GM12878 (cell line): ENCODE data around the gene ST3GAL5. TPM values are rescaled to one million over a fixed set of nuclear protein-coding genes. Genes with fewer than 3 reads are reported as not detected.
A peak's percentile ranks its signal among the peaks of the same experiment; 100 is the strongest.

Source experiments
- ATF7 ChIP-seq: fragments of 450-650 bp; IDR thresholded peaks from 2 replicates; pipeline ENCODE4 v1.6.1; 2016; ENCODE audit warnings: low read depth, mild to moderate bottlenecking
- BACH1 ChIP-seq: fragments of 450-650 bp; IDR thresholded peaks from 2 replicates; pipeline ENCODE4 v1.6.1; 2017; ENCODE audit warnings: mild to moderate bottlenecking, borderline replicate concordance
- CHD2 ChIP-seq: IDR thresholded peaks from 2 replicates; pipeline ENCODE4 v1.6.1; 2011; ENCODE audit warnings: low read depth, low read length, improper control_type of control experiment, borderline replicate concordance
- DPF2 ChIP-seq: fragments of 450-650 bp; IDR thresholded peaks from 2 replicates; pipeline ENCODE4 v1.6.1; 2017; ENCODE audit warnings: mild to moderate bottlenecking
- HDAC2 ChIP-seq: fragments of 200-600 bp; sonication (generic); IDR thresholded peaks from 2 replicates; pipeline ENCODE4 v1.6.1; 2017
- KAT2A ChIP-seq: conservative IDR thresholded peaks from 2 replicates; pipeline ENCODE4 v1.6.1; 2011; ENCODE audit warnings: low read depth, low read length; ENCODE audit not compliant: control insufficient read depth
- PAX5 ChIP-seq: IDR thresholded peaks from 2 replicates; pipeline ENCODE4 v1.6.1; 2011; ENCODE audit warnings: low read depth, low read length, borderline replicate concordance
- PML ChIP-seq: IDR thresholded peaks from 2 replicates; pipeline ENCODE4 v1.6.1; 2012; ENCODE audit warnings: low read length, inconsistent platforms
- SIX5 ChIP-seq: IDR thresholded peaks from 2 replicates; pipeline ENCODE4 v1.6.1; 2011; ENCODE audit warnings: mild to moderate bottlenecking, low read depth, low read length, moderate library complexity; ENCODE audit not compliant: severe bottlenecking
- SMAD1 ChIP-seq: fragments of 450-650 bp; IDR thresholded peaks from 2 replicates; pipeline ENCODE4 v1.6.1; 2018; ENCODE audit warnings: mild to moderate bottlenecking, low read depth; ENCODE audit not compliant: partially characterized antibody
- SMC3 ChIP-seq: IDR thresholded peaks from 2 replicates; pipeline ENCODE4 v1.6.1; 2011; ENCODE audit warnings: low read length, improper control_type of control experiment, borderline replicate concordance
- SP1 ChIP-seq: IDR thresholded peaks from one replicate; pipeline ENCODE4 v1.6.1; 2011; ENCODE audit warnings: low read depth, low read length
- TARDBP ChIP-seq: IDR thresholded peaks from 2 replicates; pipeline ENCODE4 v1.6.1; 2016; ENCODE audit warnings: borderline replicate concordance
- ZNF207 ChIP-seq: fragments of 450-650 bp; IDR thresholded peaks from 2 replicates; pipeline ENCODE4 v1.6.1; 2014; ENCODE audit warnings: antibody characterized with exemption, mild to moderate bottlenecking, borderline replicate concordance
- ZZZ3 ChIP-seq: IDR thresholded peaks from 2 replicates; pipeline ENCODE4 v1.6.1; 2011; ENCODE audit warnings: low read depth; ENCODE audit not compliant: control insufficient read depth, insufficient read length
- polyA plus RNA-seq, 11 experiments: library from polyadenylated mRNA; depleted of rRNA in 4 of 11; unstranded in 6 of 11; stranded (reverse) in 5 of 11; fragments of >200 nt; fragmentation: Nextera tagmentation in 4 of 11; fragmentation: Illumina TruSeq in 1 of 11; extraction: Ambion mirVana in 4 of 11; extraction: Trizol in 1 of 11; gene quantifications; 1 replicate in 1 of 11; 2 replicates in 10 of 11; pipeline versions ENCODE4 v1.2.1 to v1.2.3, GENCODE V29; 2011 to 2016; ENCODE audit warnings: inconsistent platforms in 2 of 11, missing spikeins in 2 of 11, low read depth in 1 of 11
- total RNA-seq, 4 experiments: library from RNA; depleted of rRNA in 3 of 4; stranded (reverse); fragments of >200 nt in 3 of 4; fragmentation: Illumina TruSeq in 1 of 4; extraction: Trizol in 1 of 4; gene quantifications; 2 replicates each; pipeline versions ENCODE4 v1.2.1 to v1.2.3, GENCODE V29; 2013 to 2021
- TF ChIP-seq, protein P1 (sequence below): fragments of 450-650 bp; IDR thresholded peaks from 2 replicates; pipeline ENCODE4 v1.6.1; 2018; ENCODE audit warnings: borderline replicate concordance, mild to moderate bottlenecking; ENCODE audit not compliant: partially characterized antibody
- TF ChIP-seq, protein P2 (sequence below): IDR thresholded peaks from 2 replicates; pipeline ENCODE4 v1.6.1; 2012; ENCODE audit warnings: improper control_type of control experiment, low read depth, low read length; ENCODE audit not compliant: insufficient replicate concordance
- TF ChIP-seq, protein P3 (sequence below): fragments of 450-650 bp; formaldehyde crosslinking; IDR thresholded peaks from 2 replicates; pipeline ENCODE4 v1.4.0; 2022; ENCODE audit warnings: mild to moderate bottlenecking, moderate library complexity

ST3GAL5 gene
- total and polyA plus RNA-seq, 10 of the 15 experiments (the other 5 are each of a cell fraction or from before 2014, with no cell fraction given), result 5.2 to 60.9 (median 10.2) TPM

DNA sequence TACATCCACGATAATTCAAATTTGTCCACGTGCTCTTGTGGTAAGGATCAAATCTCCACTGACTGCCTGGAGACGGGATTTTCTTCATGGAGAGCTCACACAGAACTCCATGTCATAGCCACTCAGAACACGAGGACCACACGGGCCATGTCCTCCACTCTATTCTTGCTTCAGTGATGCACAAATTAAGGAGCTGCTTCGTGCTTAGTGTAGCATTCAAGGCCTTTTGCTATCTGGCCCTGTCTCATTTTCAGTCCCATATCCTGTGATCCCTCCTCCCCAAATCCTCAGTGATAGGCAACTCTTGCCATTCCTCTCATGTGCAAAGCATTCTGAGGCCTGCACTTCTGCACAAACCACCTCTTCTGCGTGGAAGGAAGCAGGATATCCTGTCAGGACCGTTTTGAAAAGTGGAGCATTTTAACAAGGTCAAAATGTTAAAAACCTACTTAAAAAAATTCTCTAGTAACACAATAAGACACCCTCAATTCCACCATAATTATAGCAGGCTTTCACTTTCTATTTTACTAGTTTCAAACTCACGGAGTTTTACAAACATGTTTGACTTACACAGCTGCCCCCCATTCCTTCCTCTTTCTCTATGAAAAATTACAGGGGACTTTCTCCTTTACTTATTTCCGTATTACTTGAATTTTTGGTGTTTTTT lies 35.2 kb downstream of the ST3GAL5 start (continued):
- 0 out of 2 replicates have a peak, but pooled peaks have one; percentile 23 for TF ChIP-seq BACH1
- no peak for TF ChIP-seq KAT2A
- no peak for TF ChIP-seq SMAD1
- TF ChIP-seq PAX5, result no peak
- no peak for TF ChIP-seq ZZZ3
- peak; percentile 56 for TF ChIP-seq ZNF207
- no peak for TF ChIP-seq SMC3
- no peak for TF ChIP-seq SIX5
- TF ChIP-seq SP1, result no peak
- no peak for TF ChIP-seq CHD2
- TF ChIP-seq, protein P1, sequence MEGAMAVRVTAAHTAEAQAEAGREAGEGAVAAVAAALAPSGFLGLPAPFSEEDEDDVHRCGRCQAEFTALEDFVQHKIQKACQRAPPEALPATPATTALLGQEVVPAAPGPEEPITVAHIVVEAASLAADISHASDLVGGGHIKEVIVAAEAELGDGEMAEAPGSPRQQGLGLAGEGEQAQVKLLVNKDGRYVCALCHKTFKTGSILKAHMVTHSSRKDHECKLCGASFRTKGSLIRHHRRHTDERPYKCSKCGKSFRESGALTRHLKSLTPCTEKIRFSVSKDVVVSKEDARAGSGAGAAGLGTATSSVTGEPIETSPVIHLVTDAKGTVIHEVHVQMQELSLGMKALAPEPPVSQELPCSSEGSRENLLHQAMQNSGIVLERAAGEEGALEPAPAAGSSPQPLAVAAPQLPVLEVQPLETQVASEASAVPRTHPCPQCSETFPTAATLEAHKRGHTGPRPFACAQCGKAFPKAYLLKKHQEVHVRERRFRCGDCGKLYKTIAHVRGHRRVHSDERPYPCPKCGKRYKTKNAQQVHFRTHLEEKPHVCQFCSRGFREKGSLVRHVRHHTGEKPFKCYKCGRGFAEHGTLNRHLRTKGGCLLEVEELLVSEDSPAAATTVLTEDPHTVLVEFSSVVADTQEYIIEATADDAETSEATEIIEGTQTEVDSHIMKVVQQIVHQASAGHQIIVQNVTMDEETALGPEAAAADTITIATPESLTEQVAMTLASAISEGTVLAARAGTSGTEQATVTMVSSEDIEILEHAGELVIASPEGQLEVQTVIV, result no peak
- TF ChIP-seq TARDBP, result no peak
- TF ChIP-seq, protein P2, sequence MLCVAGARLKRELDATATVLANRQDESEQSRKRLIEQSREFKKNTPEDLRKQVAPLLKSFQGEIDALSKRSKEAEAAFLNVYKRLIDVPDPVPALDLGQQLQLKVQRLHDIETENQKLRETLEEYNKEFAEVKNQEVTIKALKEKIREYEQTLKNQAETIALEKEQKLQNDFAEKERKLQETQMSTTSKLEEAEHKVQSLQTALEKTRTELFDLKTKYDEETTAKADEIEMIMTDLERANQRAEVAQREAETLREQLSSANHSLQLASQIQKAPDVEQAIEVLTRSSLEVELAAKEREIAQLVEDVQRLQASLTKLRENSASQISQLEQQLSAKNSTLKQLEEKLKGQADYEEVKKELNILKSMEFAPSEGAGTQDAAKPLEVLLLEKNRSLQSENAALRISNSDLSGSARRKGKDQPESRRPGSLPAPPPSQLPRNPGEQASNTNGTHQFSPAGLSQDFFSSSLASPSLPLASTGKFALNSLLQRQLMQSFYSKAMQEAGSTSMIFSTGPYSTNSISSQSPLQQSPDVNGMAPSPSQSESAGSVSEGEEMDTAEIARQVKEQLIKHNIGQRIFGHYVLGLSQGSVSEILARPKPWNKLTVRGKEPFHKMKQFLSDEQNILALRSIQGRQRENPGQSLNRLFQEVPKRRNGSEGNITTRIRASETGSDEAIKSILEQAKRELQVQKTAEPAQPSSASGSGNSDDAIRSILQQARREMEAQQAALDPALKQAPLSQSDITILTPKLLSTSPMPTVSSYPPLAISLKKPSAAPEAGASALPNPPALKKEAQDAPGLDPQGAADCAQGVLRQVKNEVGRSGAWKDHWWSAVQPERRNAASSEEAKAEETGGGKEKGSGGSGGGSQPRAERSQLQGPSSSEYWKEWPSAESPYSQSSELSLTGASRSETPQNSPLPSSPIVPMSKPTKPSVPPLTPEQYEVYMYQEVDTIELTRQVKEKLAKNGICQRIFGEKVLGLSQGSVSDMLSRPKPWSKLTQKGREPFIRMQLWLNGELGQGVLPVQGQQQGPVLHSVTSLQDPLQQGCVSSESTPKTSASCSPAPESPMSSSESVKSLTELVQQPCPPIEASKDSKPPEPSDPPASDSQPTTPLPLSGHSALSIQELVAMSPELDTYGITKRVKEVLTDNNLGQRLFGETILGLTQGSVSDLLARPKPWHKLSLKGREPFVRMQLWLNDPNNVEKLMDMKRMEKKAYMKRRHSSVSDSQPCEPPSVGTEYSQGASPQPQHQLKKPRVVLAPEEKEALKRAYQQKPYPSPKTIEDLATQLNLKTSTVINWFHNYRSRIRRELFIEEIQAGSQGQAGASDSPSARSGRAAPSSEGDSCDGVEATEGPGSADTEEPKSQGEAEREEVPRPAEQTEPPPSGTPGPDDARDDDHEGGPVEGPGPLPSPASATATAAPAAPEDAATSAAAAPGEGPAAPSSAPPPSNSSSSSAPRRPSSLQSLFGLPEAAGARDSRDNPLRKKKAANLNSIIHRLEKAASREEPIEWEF, result no peak
- TF ChIP-seq ATF7, result peak; percentile 48; the same call in 1 of the 2 replicates
- no peak for TF ChIP-seq HDAC2
- peak; percentile 67; the same call in 1 of the 2 replicates for TF ChIP-seq PML
- TF ChIP-seq DPF2, result peak; percentile 76
- TF ChIP-seq, protein P3, sequence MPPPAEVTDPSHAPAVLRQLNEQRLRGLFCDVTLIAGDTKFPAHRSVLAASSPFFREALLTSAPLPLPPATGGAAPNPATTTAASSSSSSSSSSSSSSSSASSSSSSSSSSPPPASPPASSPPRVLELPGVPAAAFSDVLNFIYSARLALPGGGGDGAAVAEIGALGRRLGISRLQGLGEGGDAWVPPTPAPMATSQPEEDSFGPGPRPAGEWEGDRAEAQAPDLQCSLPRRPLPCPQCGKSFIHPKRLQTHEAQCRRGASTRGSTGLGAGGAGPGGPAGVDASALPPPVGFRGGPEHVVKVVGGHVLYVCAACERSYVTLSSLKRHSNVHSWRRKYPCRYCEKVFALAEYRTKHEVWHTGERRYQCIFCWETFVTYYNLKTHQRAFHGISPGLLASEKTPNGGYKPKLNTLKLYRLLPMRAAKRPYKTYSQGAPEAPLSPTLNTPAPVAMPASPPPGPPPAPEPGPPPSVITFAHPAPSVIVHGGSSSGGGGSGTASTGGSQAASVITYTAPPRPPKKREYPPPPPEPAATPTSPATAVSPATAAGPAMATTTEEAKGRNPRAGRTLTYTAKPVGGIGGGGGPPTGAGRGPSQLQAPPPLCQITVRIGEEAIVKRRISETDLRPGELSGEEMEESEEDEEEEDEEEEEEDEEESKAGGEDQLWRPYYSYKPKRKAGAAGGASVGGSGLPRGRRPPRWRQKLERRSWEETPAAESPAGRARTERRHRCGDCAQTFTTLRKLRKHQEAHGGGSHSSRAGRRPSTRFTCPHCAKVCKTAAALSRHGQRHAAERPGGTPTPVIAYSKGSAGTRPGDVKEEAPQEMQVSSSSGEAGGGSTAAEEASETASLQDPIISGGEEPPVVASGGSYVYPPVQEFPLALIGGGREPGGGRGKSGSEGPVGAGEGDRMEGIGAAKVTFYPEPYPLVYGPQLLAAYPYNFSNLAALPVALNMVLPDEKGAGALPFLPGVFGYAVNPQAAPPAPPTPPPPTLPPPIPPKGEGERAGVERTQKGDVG (CRISPR knock-in tag), result no peak
